ENCODE data around the gene SLC43A1.

SLC43A1 gene

DNA sequence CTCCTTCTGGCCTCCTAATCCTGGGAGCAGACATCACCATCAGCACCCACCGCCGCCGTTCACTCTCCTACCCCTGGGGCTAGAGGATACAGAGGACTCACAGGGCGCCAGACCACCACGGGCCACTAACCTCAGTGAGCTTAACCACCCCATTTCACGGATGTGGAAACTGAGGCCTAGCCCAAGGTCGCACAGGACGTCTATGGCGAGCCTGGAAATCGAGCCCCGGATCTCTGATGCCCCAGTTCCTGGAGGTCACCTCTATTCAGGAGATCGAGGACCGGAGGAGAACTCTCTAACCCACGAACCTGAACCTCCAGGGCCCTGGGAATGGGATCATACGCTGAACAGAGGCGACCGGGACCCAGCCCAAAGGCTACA, 14.7 kb upstream of the SLC43A1 start:
- H3K9me3 ChIP-seq (ENCODE audit: insufficient read depth, low read depth, low read length), result no peaks in the 10 kb centered on the region
- H2BK5ac ChIP-seq (ENCODE audit: low read depth, low read length, poor library complexity), result peak overlapping the region; percentile 5
- H4K12ac ChIP-seq (ENCODE audit: low read depth, low read length), result peak overlapping the region; percentile 65
- H4K8ac ChIP-seq (ENCODE audit: low read depth, low read length), result peak overlapping the region; percentile 86
- peaks cover 6 to 9% of the 10 kb centered on the region in 2 experiments for H3K4me1 ChIP-seq (ENCODE audit: control insufficient read depth in 1 of 2, insufficient read depth in 2 of 2, low read length in 2 of 2)
- DNase-seq, result no peak
- peak overlapping the region; percentile 52 for H2AK5ac ChIP-seq (ENCODE audit: low read length)
- no peaks in the 10 kb centered on the region for H3K27me3 ChIP-seq (ENCODE audit: insufficient read depth, low read length)
- H3K9ac ChIP-seq (ENCODE audit: low read length), result peak overlapping the region; percentile 36
- H3K4me3 ChIP-seq (ENCODE audit: low read depth, low read length), result peak overlapping the region; percentile 76
- no peak overlapping the region for H3K18ac ChIP-seq (ENCODE audit: low read length)
- no CpG with 5 or more reads among the region's 17 CpGs for WGBS (ENCODE audit: extremely low coverage, insufficient coverage, insufficient read length)
- H4K91ac ChIP-seq (ENCODE audit: low read depth, low read length), result peak overlapping the region; percentile 58
- no peak overlapping the region for H2BK12ac ChIP-seq (ENCODE audit: low read length)
- H3K36me3 ChIP-seq (ENCODE audit: control insufficient read depth in 1 of 2, insufficient read depth in 2 of 2, low read length in 2 of 2), result peaks cover 4 to 7% of the 10 kb centered on the region in 2 experiments
- H3K14ac ChIP-seq (ENCODE audit: low read length), result no peak overlapping the region
- no peak overlapping the region for H2BK120ac ChIP-seq (ENCODE audit: insufficient read depth, low read length, poor library complexity)
- no peak overlapping the region for H3K27ac ChIP-seq (ENCODE audit: low read depth, low read length)
- H3K23ac ChIP-seq (ENCODE audit: low read length), result no peak overlapping the region
- peak overlapping the region; percentile 83 for H3K4me2 ChIP-seq (ENCODE audit: low read length)
- H3K79me2 ChIP-seq (ENCODE audit: control insufficient read depth, insufficient read depth, low read length, poor library complexity), result peaks cover 4% of the 10 kb centered on the region
- H2AFZ ChIP-seq (ENCODE audit: insufficient read depth, low read length, poor library complexity), result peak overlapping the region; percentile 42
- H3K79me1 ChIP-seq (ENCODE audit: low read length), result no peaks in the 10 kb centered on the region
- H3K4ac ChIP-seq (ENCODE audit: low read depth, low read length), result peak overlapping the region; percentile 22

DNA sequence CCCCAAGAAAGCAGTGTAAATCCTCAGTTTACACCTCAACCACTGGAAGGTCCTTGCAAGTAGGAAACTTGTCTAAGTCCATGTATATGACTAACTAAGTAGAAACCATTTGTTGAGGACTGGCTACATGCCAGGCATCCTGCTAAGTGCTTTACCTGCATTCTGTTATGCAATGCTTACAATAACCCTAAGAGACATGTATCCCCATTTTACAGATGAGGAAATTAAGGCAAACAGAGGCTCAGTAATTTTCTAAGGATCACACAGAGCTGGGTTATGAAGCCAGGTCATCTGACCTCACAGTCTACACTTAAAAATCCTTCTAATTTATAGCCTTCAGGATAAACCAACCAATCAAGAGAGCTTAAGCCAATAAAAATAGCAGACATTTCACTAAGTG, 13.5 kb upstream of the SLC43A1 start:
- Histone ChIP-seq H2BK12ac (ENCODE audit: low read length) (no peak overlapping the region), H3K23ac (ENCODE audit: low read length) (no peak overlapping the region), H3K79me1 (ENCODE audit: low read length) (no peaks in the 10 kb centered on the region), H3K4me1 (ENCODE audit: control insufficient read depth in 1 of 2, insufficient read depth in 2 of 2, low read length in 2 of 2) (peaks cover 6 to 9% of the 10 kb centered on the region in 2 experiments), H2AFZ (ENCODE audit: insufficient read depth, low read length, poor library complexity) (no peak overlapping the region), H4K8ac (ENCODE audit: low read depth, low read length) (no peak overlapping the region), H3K18ac (ENCODE audit: low read length) (no peak overlapping the region), H3K14ac (ENCODE audit: low read length) (no peak overlapping the region), H2BK5ac (ENCODE audit: low read depth, low read length, poor library complexity) (no peak overlapping the region), H4K12ac (ENCODE audit: low read depth, low read length) (no peak overlapping the region), H3K27ac (ENCODE audit: low read depth, low read length) (no peak overlapping the region), H2AK5ac (ENCODE audit: low read length) (no peak overlapping the region), H3K9ac (ENCODE audit: low read length) (no peak overlapping the region), H3K36me3 (ENCODE audit: control insufficient read depth in 1 of 2, insufficient read depth in 2 of 2, low read length in 2 of 2) (peaks cover 4 to 7% of the 10 kb centered on the region in 2 experiments), H3K79me2 (ENCODE audit: control insufficient read depth, insufficient read depth, low read length, poor library complexity) (peaks cover 4% of the 10 kb centered on the region), H3K9me3 (ENCODE audit: insufficient read depth, low read depth, low read length) (no peaks in the 10 kb centered on the region), H4K91ac (ENCODE audit: low read depth, low read length) (no peak overlapping the region), H3K4ac (ENCODE audit: low read depth, low read length) (no peak overlapping the region), H2BK120ac (ENCODE audit: insufficient read depth, low read length, poor library complexity) (no peak overlapping the region), H3K4me3 (ENCODE audit: low read depth, low read length) (no peak overlapping the region), H3K4me2 (ENCODE audit: low read length) (no peak overlapping the region), H3K27me3 (ENCODE audit: insufficient read depth, low read length) (no peaks in the 10 kb centered on the region)
- DNase-seq, result no peak

DNA sequence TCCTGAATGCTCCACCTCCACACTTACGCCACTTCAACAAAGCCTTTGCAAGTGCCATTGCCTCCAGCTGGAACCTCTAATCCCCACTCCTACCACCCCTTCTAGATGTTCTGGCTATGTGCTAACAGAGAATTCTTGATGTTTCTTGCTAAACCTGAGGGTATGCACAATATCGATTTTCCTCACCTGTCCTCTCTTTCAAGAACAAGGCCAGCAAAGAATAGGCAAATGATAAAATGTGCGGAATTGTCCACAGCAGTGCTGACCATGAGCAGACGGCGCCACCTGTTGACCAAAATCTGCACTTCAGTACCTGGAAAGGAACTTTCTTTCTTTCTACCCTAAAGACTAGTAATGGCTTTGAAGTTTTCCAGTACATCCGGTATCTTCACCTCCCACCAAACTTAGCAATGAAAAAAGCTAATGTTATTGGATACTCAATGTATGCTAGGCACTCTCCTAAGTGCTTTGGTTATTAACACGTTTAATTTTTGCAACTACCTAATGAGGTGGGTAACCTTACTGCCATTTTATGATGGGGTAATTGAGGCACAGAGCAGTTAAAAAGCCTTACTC, 11.6 kb upstream of the SLC43A1 start:
- Histone ChIP-seq H3K18ac (ENCODE audit: low read length) (no peak overlapping the region), H2AFZ (ENCODE audit: insufficient read depth, low read length, poor library complexity) (no peak overlapping the region), H3K14ac (ENCODE audit: low read length) (no peak overlapping the region), H4K12ac (ENCODE audit: low read depth, low read length) (no peak overlapping the region), H3K4me2 (ENCODE audit: low read length) (no peak overlapping the region), H3K27me3 (ENCODE audit: insufficient read depth, low read length) (no peaks in the 10 kb centered on the region), H3K79me2 (ENCODE audit: control insufficient read depth, insufficient read depth, low read length, poor library complexity) (peaks cover 4% of the 10 kb centered on the region), H2BK12ac (ENCODE audit: low read length) (no peak overlapping the region), H3K36me3 (ENCODE audit: control insufficient read depth in 1 of 2, insufficient read depth in 2 of 2, low read length in 2 of 2) (peaks cover 4 to 7% of the 10 kb centered on the region in 2 experiments), H4K8ac (ENCODE audit: low read depth, low read length) (no peak overlapping the region), H3K9ac (ENCODE audit: low read length) (no peak overlapping the region), H2AK5ac (ENCODE audit: low read length) (no peak overlapping the region), H3K4ac (ENCODE audit: low read depth, low read length) (no peak overlapping the region), H2BK5ac (ENCODE audit: low read depth, low read length, poor library complexity) (no peak overlapping the region), H3K9me3 (ENCODE audit: insufficient read depth, low read depth, low read length) (no peaks in the 10 kb centered on the region), H3K23ac (ENCODE audit: low read length) (no peak overlapping the region), H2BK120ac (ENCODE audit: insufficient read depth, low read length, poor library complexity) (no peak overlapping the region), H3K27ac (ENCODE audit: low read depth, low read length) (no peak overlapping the region), H3K79me1 (ENCODE audit: low read length) (no peaks in the 10 kb centered on the region), H4K91ac (ENCODE audit: low read depth, low read length) (no peak overlapping the region), H3K4me3 (ENCODE audit: low read depth, low read length) (no peak overlapping the region), H3K4me1 (ENCODE audit: control insufficient read depth in 1 of 2, insufficient read depth in 2 of 2, low read length in 2 of 2) (peaks cover 6 to 9% of the 10 kb centered on the region in 2 experiments)
- no CpG with 5 or more reads among the region's 7 CpGs for WGBS (ENCODE audit: extremely low coverage, insufficient coverage, insufficient read length)
- DNase-seq, result peak; percentile 74 to 91

DNA sequence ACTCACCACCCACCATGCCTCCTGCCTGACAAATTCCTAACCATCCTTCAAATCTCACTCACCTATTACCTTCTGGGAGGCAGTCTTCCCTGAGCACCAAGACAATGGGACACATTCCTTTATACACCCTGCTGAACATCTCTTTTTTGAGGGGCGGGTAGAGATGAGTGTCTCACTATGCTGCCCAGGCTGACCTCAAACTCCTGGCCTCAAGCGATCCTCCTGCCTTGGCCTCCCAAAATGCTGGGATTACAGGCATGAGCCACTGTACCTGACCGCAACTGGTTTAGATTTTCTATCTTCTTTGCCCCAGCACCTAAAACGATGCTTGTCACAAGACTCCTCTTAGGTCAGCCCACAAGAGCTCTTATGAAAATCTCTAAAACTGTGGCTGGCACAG, 7.9 kb upstream of the SLC43A1 start:
- no peak overlapping the region for H3K9ac ChIP-seq (ENCODE audit: low read length)
- H3K27me3 ChIP-seq (ENCODE audit: insufficient read depth, low read length), result no peaks in the 10 kb centered on the region
- no CpG with 5 or more reads among the region's 4 CpGs for WGBS (ENCODE audit: extremely low coverage, insufficient coverage, insufficient read length)

More for the DNA sequence above, 7.9 kb upstream of the SLC43A1 start:
- Histone ChIP-seq H3K4ac (ENCODE audit: low read depth, low read length) (no peak overlapping the region), H3K23ac (ENCODE audit: low read length) (no peak overlapping the region), H3K9me3 (ENCODE audit: insufficient read depth, low read depth, low read length) (no peaks in the 10 kb centered on the region), H3K4me3 (ENCODE audit: low read depth, low read length) (no peak overlapping the region), H3K14ac (ENCODE audit: low read length) (no peak overlapping the region), H3K18ac (ENCODE audit: low read length) (no peak overlapping the region), H2AK5ac (ENCODE audit: low read length) (no peak overlapping the region), H2BK12ac (ENCODE audit: low read length) (no peak overlapping the region), H2BK5ac (ENCODE audit: low read depth, low read length, poor library complexity) (no peak overlapping the region), H2AFZ (ENCODE audit: insufficient read depth, low read length, poor library complexity) (no peak overlapping the region), H3K4me2 (ENCODE audit: low read length) (no peak overlapping the region), H3K79me2 (ENCODE audit: control insufficient read depth, insufficient read depth, low read length, poor library complexity) (no peaks in the 10 kb centered on the region), H4K12ac (ENCODE audit: low read depth, low read length) (no peak overlapping the region), H2BK120ac (ENCODE audit: insufficient read depth, low read length, poor library complexity) (no peak overlapping the region), H3K79me1 (ENCODE audit: low read length) (no peaks in the 10 kb centered on the region), H3K36me3 (ENCODE audit: control insufficient read depth in 1 of 2, insufficient read depth in 2 of 2, low read length in 2 of 2) (peaks cover under 1 to 4% of the 10 kb centered on the region in 2 experiments), H3K27ac (ENCODE audit: low read depth, low read length) (no peak overlapping the region), H4K8ac (ENCODE audit: low read depth, low read length) (no peak overlapping the region), H3K4me1 (ENCODE audit: control insufficient read depth in 1 of 2, insufficient read depth in 2 of 2, low read length in 2 of 2) (no peaks in the 10 kb centered on the region), H4K91ac (ENCODE audit: low read depth, low read length) (no peak overlapping the region)
- DNase-seq, result no peak
